Measurements from ENCODE around the gene TMEM200C. TPM values are rescaled to one million over a fixed set of nuclear protein-coding genes. Genes with fewer than 3 reads are reported as not detected.

TMEM200C gene
- total RNA-seq, 4 donors from 2014 or later = 0.08 to 0.13 TPM; not detected in 2

- Histone ChIP-seq H3K4me1 (peaks cover 5 to 6% of the 10 kb centered on the region in 2 donors), H3K36me3 (no peaks in the 10 kb centered on the region), H3K9me3 (no peaks in the 10 kb centered on the region), H3K4me3 (replicated peaks in 1 of 3) (no peak overlapping the region), H3K27ac (no peak overlapping the region), H3K27me3 (peaks cover 14% of the 10 kb centered on the region)
- intact Hi-C loops (cut with DNase I) = no loop called here
- DNase-seq = no peak
- TF ChIP-seq, protein P1, sequence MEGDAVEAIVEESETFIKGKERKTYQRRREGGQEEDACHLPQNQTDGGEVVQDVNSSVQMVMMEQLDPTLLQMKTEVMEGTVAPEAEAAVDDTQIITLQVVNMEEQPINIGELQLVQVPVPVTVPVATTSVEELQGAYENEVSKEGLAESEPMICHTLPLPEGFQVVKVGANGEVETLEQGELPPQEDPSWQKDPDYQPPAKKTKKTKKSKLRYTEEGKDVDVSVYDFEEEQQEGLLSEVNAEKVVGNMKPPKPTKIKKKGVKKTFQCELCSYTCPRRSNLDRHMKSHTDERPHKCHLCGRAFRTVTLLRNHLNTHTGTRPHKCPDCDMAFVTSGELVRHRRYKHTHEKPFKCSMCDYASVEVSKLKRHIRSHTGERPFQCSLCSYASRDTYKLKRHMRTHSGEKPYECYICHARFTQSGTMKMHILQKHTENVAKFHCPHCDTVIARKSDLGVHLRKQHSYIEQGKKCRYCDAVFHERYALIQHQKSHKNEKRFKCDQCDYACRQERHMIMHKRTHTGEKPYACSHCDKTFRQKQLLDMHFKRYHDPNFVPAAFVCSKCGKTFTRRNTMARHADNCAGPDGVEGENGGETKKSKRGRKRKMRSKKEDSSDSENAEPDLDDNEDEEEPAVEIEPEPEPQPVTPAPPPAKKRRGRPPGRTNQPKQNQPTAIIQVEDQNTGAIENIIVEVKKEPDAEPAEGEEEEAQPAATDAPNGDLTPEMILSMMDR (IDR thresholded peaks at IDR 0.05) = no peak
- no peak for TF ChIP-seq POLR2A (IDR thresholded peaks at IDR 0.05)
- WGBS, 2 donors = 66 to 70% methylated on average over 6 of the region's 6 CpGs
These were observed 4.9 kb upstream of the TMEM200C start for GRCh38 chr18:5900262-5900661.

GRCh38 chr18:5899835-5900234 is 4.5 kb upstream of the TMEM200C start:
- no peak overlapping the region for H3K4me3 ChIP-seq (replicated peaks in 1 of 3)
- DNase-seq = no peak
- TF ChIP-seq, protein P1 (IDR thresholded peaks at IDR 0.05) = no peak
- no peak for TF ChIP-seq POLR2A (IDR thresholded peaks at IDR 0.05)
- H3K27me3 ChIP-seq = peaks cover 14% of the 10 kb centered on the region
- 94 to 95% methylated on average over 3 of the region's 3 CpGs for WGBS, 2 donors
- H3K27ac ChIP-seq = no peak overlapping the region
- intact Hi-C loops (cut with DNase I) = no loop called here
- H3K4me1 ChIP-seq = peaks cover 5 to 9% of the 10 kb centered on the region in 2 donors
- H3K36me3 ChIP-seq = no peaks in the 10 kb centered on the region
- no peaks in the 10 kb centered on the region for H3K9me3 ChIP-seq

GRCh38 chr18:5895876-5896740 is 786 bp upstream of the TMEM200C start:
- intact Hi-C loops (cut with DNase I) = no loop called here
- Histone ChIP-seq H3K4me3 (replicated peaks in 1 of 3) (peak overlapping the region in 1 of 3 donors; percentile 31), H3K36me3 (no peaks in the 10 kb centered on the region), H3K4me1 (peaks cover 12 to 14% of the 10 kb centered on the region in 2 donors), H3K27me3 (peaks cover 22% of the 10 kb centered on the region), H3K9me3 (no peaks in the 10 kb centered on the region), H3K27ac (no peak overlapping the region)
- peak; percentile 16 to 30 for DNase-seq
- WGBS, 2 donors = 5 to 13% methylated on average over 8 to 33 of the region's 41 CpGs
- TF ChIP-seq POLR2A (IDR thresholded peaks at IDR 0.05) = no peak
- TF ChIP-seq, protein P1 (IDR thresholded peaks at IDR 0.05) = no peak

DNA sequence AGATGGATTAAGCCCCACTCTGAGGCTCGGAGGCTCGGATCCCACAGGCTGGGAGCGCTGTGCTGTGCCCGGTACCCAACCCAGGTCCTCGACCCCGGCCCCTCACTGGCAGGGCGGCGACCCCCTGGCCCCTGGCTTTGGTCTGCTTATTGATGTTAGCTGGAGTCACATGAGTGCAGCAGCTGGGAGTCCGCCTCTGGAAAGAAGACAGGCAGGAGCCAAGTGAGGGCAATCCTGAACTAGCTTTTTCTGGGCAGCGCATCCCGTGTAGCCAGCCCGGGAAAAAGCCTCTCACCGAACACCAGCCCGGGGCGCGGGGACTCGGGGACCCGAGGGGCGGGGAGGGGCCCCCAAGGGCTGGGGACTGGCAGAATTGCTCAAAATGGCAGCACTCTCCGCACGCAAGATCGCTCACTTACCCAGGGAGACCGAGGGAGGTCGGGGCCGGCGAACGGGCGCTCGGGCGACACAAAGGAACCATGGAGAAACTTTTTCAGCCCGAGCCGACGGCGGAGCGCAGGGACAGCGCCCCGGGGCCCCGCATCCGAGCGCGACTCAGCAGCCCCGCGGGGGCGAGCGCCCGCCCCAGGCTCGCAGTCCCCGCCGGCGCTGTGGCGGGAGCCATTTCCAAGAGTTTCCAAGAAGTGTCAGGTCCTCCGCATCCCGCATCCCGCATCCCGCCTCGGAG is 567 bp downstream of the TMEM200C start:
- Histone ChIP-seq H3K4me3 (replicated peaks in 1 of 3) (peak overlapping the region in 1 of 3 donors; percentile 31), H3K4me1 (peaks cover 12 to 18% of the 10 kb centered on the region in 2 donors), H3K9me3 (no peaks in the 10 kb centered on the region), H3K36me3 (no peaks in the 10 kb centered on the region), H3K27me3 (peaks cover 22% of the 10 kb centered on the region), H3K27ac (no peak overlapping the region)
- intact Hi-C loops (cut with DNase I) = no loop called here
- TF ChIP-seq POLR2A (IDR thresholded peaks at IDR 0.05) = no peak
- TF ChIP-seq, protein P1 (IDR thresholded peaks at IDR 0.05) = no peak
- DNase-seq = peak; percentile 5 to 8
- WGBS, 2 donors = 2 to 4% methylated on average over 5 to 9 of the region's 56 CpGs
